HCT116 (cell line): ENCODE measurements around the gene CHCHD5. TPM values are rescaled to one million over a fixed set of nuclear protein-coding genes. Genes with fewer than 3 reads are reported as not detected.

Experiments
- ATAC-seq: fragments of 200-7000 bp; cut with Tn5 transposase; 2 replicates; pipeline ENCODE4 v1.9.1; 2020; ENCODE audit warnings: mild to moderate bottlenecking, moderate library complexity
- BruUV-seq: library from RNA; stranded (reverse); fragments of 400-500 nt; replicated peaks from 2 replicates; lab custom pipeline; 2021; lab: Mats Ljungman, UMichigan
- CTCF ChIA-PET: fragments of 300-600 bp; sonication (Branson Sonifier 250); formaldehyde crosslinking; loops from one replicate; lab custom pipeline; 2021; ENCODE audit warnings: antibody characterized with exemption; lab: Charles Lee
- POLR2A ChIA-PET: fragments of 300-600, 350-600 bp; sonication (Branson Sonifier 250); formaldehyde crosslinking; loops from one replicate; lab custom pipeline; 2021; ENCODE audit warnings: antibody characterized with exemption; lab: Charles Lee
- RAD21 ChIA-PET, 2 experiments: fragments of 300-600 bp; sonication (Branson Sonifier 250); formaldehyde crosslinking; loops; one replicate each; lab custom pipeline; 2023; ENCODE audit warnings: low total read pairs in 2 of 2; ENCODE audit not compliant: uncharacterized antibody in 2 of 2, unreplicated experiment in 2 of 2, low non-redundant PET in 1 of 2; lab: Charles Lee
- DNase-seq: peaks from one replicate; pipeline ENCODE4 v3.0.0-alpha.2; 2010; ENCODE audit warnings: low read depth, low spot score
- H2AFZ ChIP-seq: fragments of 200-600 bp; shearing (Covaris generic), sonication (generic); 2 replicates; pipeline ENCODE4 v1.6.1; 2017; ENCODE audit warnings: low read depth, mixed run types, mixed read lengths, antibody characterized with exemption, low read length; ENCODE audit not compliant: poor library complexity, severe bottlenecking
- H3K27ac ChIP-seq: 2 replicates; pipeline ENCODE4 v1.5.1; 2012; ENCODE audit warnings: low read depth, low read length
- H3K27me3 ChIP-seq: fragments of 200-600 bp; sonication (generic); 2 replicates; pipeline ENCODE4 v1.6.1; 2016; ENCODE audit warnings: mixed run types, low read length, mixed read lengths; ENCODE audit not compliant: insufficient read depth
- H3K36me3 ChIP-seq, 2 experiments: fragments of 200-500 bp in 1 of 2; fragments of 200-600 bp in 1 of 2; sonication (Bioruptor generic) in 1 of 2; sonication (generic) in 1 of 2; 2 replicates each; pipeline versions ENCODE4 v1.5.1 to v1.6.1; 2014 to 2016; ENCODE audit warnings: low read length in 2 of 2, inconsistent platforms in 1 of 2, mixed read lengths in 1 of 2, mixed run types in 1 of 2; ENCODE audit not compliant: insufficient read depth in 2 of 2, control insufficient read depth in 1 of 2
- H3K4me1 ChIP-seq, 2 experiments: fragments of 200-600 bp in 1 of 2; sonication (generic) in 1 of 2; 2 replicates each; pipeline versions ENCODE4 v1.5.1 to v1.6.1; 2012 to 2017; ENCODE audit warnings: low read length in 2 of 2, inconsistent platforms in 1 of 2, mild to moderate bottlenecking in 1 of 2, mixed read lengths in 1 of 2, mixed run types in 1 of 2, moderate library complexity in 1 of 2; ENCODE audit not compliant: insufficient read depth in 2 of 2, control insufficient read depth in 1 of 2
- H3K4me2 ChIP-seq: fragments of 200-600 bp; sonication (generic); 2 replicates; pipeline ENCODE4 v1.6.1; 2017; ENCODE audit warnings: mixed run types, low read length, mixed read lengths
- H3K4me3 ChIP-seq, 2 experiments: fragments of 200-600 bp in 1 of 2; sonication (generic) in 1 of 2; replicated peaks in 1 of 2; 2 replicates each; pipeline ENCODE4 v1.5.1; 2011 to 2016; ENCODE audit warnings: low read length in 2 of 2, control low read depth in 1 of 2, low read depth in 1 of 2, mild to moderate bottlenecking in 1 of 2, mixed read lengths in 1 of 2, mixed run types in 1 of 2
- H3K79me2 ChIP-seq: fragments of 200-600 bp; sonication (generic); 2 replicates; pipeline ENCODE4 v1.6.1; 2017; ENCODE audit warnings: mild to moderate bottlenecking, mixed run types, low read length, moderate library complexity, mixed read lengths; ENCODE audit not compliant: insufficient read depth
- H3K9ac ChIP-seq: fragments of 200-600 bp; sonication (generic); 2 replicates; pipeline ENCODE4 v1.6.1; 2016; ENCODE audit warnings: low read length, mixed read lengths
- H3K9me2 ChIP-seq: fragments of 200-600 bp; sonication (generic), shearing (Covaris generic); 2 replicates; pipeline ENCODE4 v1.6.1; 2017; ENCODE audit warnings: mixed run types, mild to moderate bottlenecking, moderate library complexity; ENCODE audit not compliant: insufficient read depth
- H3K9me3 ChIP-seq, 2 experiments: fragments of 200-500 bp in 1 of 2; fragments of 200-600 bp in 1 of 2; sonication (Bioruptor generic) in 1 of 2; sonication (generic) in 1 of 2; 2 replicates each; pipeline ENCODE4 v1.6.1; 2014 to 2017; ENCODE audit warnings: low read length in 2 of 2, mixed read lengths in 2 of 2, inconsistent platforms in 1 of 2, low read depth in 1 of 2, mild to moderate bottlenecking in 1 of 2, mixed run types in 1 of 2, moderate library complexity in 1 of 2; ENCODE audit not compliant: control insufficient read depth in 1 of 2, insufficient read depth in 1 of 2
- H4K20me1 ChIP-seq: fragments of 200-600 bp; sonication (generic), shearing (Covaris generic); 2 replicates; pipeline ENCODE4 v1.6.1; 2017; ENCODE audit warnings: mixed run types, mild to moderate bottlenecking, moderate library complexity; ENCODE audit not compliant: insufficient read depth
- CEBPB ChIP-seq: IDR thresholded peaks from 2 replicates; pipeline ENCODE4 v1.6.1; 2012; ENCODE audit warnings: low read depth
- CTCF ChIP-seq, 3 experiments: fragments of 200-600 bp in 1 of 3; sonication (generic) in 1 of 3; IDR thresholded peaks in 2 of 3; conservative IDR thresholded peaks in 1 of 3; 2 replicates each; pipeline ENCODE4 v1.5.1; 2012 to 2017; ENCODE audit warnings: low read depth in 2 of 3, low read length in 2 of 3, antibody characterized with exemption in 1 of 3, borderline replicate concordance in 1 of 3, control low read depth in 1 of 3, mild to moderate bottlenecking in 1 of 3, mixed read lengths in 1 of 3, mixed run types in 1 of 3, moderate library complexity in 1 of 3; ENCODE audit not compliant: insufficient read depth in 1 of 3
- EGR1 ChIP-seq: IDR thresholded peaks from 2 replicates; pipeline ENCODE4 v1.6.1; 2012; ENCODE audit warnings: low read depth
- ELF1 ChIP-seq: IDR thresholded peaks from 2 replicates; pipeline ENCODE4 v1.6.1; 2012; ENCODE audit warnings: low read depth, borderline replicate concordance
- EZH2 ChIP-seq: fragments of 200-600 bp; sonication (generic); IDR thresholded peaks from 2 replicates; pipeline ENCODE4 v1.6.1; 2017; ENCODE audit warnings: antibody characterized with exemption, mixed run types
- JUND ChIP-seq: IDR thresholded peaks from 2 replicates; pipeline ENCODE4 v1.6.1; 2012
- POLR2A ChIP-seq: IDR thresholded peaks from 2 replicates; pipeline ENCODE4 v1.7.0; 2011; ENCODE audit warnings: borderline replicate concordance; ENCODE audit not compliant: insufficient read depth, insufficient read length; ENCODE audit errors: extremely low read depth
- POLR2AphosphoS5 ChIP-seq: IDR thresholded peaks from 2 replicates; pipeline ENCODE4 v1.6.1; 2011; ENCODE audit warnings: mild to moderate bottlenecking, low read depth, low read length, moderate library complexity
- RAD21 ChIP-seq: IDR thresholded peaks from 2 replicates; pipeline ENCODE4 v1.6.1; 2012; ENCODE audit warnings: low read depth, mild to moderate bottlenecking
- REST ChIP-seq: IDR thresholded peaks from 2 replicates; pipeline ENCODE4 v1.6.1; 2012; ENCODE audit warnings: low read depth
- SIN3A ChIP-seq: IDR thresholded peaks from 2 replicates; pipeline ENCODE4 v1.6.1; 2012; ENCODE audit warnings: low read depth
- TCF7L2 ChIP-seq: IDR thresholded peaks from 2 replicates; pipeline ENCODE4 v1.7.0; 2011; ENCODE audit warnings: borderline replicate concordance, inconsistent platforms; ENCODE audit not compliant: insufficient read depth, insufficient read length; ENCODE audit errors: extremely low read depth
- YY1 ChIP-seq: IDR thresholded peaks from 2 replicates; pipeline ENCODE4 v1.6.1; 2011; ENCODE audit warnings: low read length, low read depth, moderate library complexity, mild to moderate bottlenecking; ENCODE audit not compliant: insufficient replicate concordance; ENCODE audit errors: extremely low read depth
- ZBTB33 ChIP-seq: IDR thresholded peaks from 2 replicates; pipeline ENCODE4 v1.6.1; 2011; ENCODE audit warnings: mild to moderate bottlenecking, low read length, moderate library complexity; ENCODE audit not compliant: insufficient replicate concordance; ENCODE audit errors: extremely low read depth
- ZFX ChIP-seq: fragments of 450-650 bp; IDR thresholded peaks from 2 replicates; pipeline ENCODE4 v1.6.1; 2017
- intact Hi-C: fragments of 100-400 bp; cut with micrococcal nuclease; formaldehyde crosslinking; loops from 2 replicates; pipeline ENCODE4 v1.10.0; 2022
- total RNA-seq: library from RNA; stranded (reverse); gene quantifications from one replicate; pipeline ENCODE4 v1.2.1, GENCODE V29; 2021; ENCODE audit not compliant: unreplicated experiment
- TF ChIP-seq, protein P1 (sequence below): IDR thresholded peaks from 2 replicates; pipeline ENCODE4 v1.6.1; 2012

The CHCHD5 gene
- total RNA-seq, 1 experiment from 2014 or later = 49.8 TPM

DNA sequence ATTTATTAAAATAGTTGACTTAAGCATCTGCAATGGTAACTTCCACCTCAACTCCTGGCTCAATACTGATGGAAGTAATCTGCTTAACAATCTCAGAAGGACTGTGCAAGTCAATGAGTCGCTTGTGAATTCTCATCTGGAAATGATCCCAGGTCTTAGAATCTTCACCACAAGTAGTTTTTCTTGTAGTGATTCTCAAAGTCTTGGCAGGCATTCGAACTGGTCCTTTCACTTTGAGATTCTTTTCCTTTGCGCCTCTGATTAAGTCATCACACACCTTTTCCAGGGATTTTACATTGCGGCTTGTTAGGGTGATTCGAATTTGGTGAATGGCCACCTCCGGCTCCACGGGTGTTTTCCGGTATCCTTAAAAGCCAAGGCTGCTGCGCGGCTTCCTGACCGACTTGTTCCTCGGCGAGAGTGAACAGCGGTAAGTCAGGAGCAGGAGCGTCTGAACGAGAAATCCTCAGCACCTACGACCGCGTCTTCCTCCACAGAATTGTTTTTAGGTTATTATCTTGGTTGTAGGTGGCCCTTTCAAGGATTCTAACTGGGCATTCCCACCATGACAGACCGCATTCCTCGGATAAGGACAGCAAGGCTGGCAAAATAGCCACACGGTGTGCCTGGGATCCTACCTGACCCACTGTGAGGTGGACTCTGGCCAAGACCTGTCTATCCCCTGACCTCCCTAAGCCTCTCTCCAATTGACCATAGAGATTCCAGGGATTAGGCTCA lies 37.5 kb downstream of the CHCHD5 start:
- no TSS peak for BruUV-seq
- ATAC-seq (no peak), DNase-seq (no peak)
- H4K20me1 ChIP-seq = no peaks in the 10 kb centered on the region
- peaks cover 22 to 56% of the 10 kb centered on the region in 2 experiments for H3K4me1 ChIP-seq
- no peak overlapping the region for H3K4me3 ChIP-seq
- CTCF ChIA-PET = no interaction called here
- no peaks in the 10 kb centered on the region for H3K9me3 ChIP-seq
- intact Hi-C loops = no loop called here
- H3K9ac ChIP-seq = no peak overlapping the region
- no peak overlapping the region for H3K27ac ChIP-seq
- RAD21 ChIA-PET = no interaction called here
- H3K27me3 ChIP-seq = no peaks in the 10 kb centered on the region
- peak overlapping the region; percentile 41 for H3K4me2 ChIP-seq
- H3K9me2 ChIP-seq = no peaks in the 10 kb centered on the region
- no peak for TF ChIP-seq POLR2A
- TF ChIP-seq POLR2AphosphoS5 = no peak
- TF ChIP-seq ZFX = no peak
- no peak for TF ChIP-seq SIN3A
- TF ChIP-seq JUND = no peak
- TF ChIP-seq RAD21 = no peak
- TF ChIP-seq, protein P1, sequence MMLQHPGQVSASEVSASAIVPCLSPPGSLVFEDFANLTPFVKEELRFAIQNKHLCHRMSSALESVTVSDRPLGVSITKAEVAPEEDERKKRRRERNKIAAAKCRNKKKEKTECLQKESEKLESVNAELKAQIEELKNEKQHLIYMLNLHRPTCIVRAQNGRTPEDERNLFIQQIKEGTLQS = no peak
- TF ChIP-seq YY1 = no peak
- no peak for TF ChIP-seq CEBPB
- TF ChIP-seq EGR1 = no peak
- no peak for TF ChIP-seq EZH2
- TF ChIP-seq REST = no peak
- TF ChIP-seq ELF1 = no peak
- no peak for TF ChIP-seq CTCF (IDR thresholded peaks at IDR 0.05 in 2 of 3, conservative IDR thresholded peaks at IDR 0.05 in 1 of 3; ENCODE audit: borderline replicate concordance in 1 of 3, insufficient read depth in 1 of 3, low read depth in 2 of 3, low read length in 2 of 3)
- no peak for TF ChIP-seq TCF7L2
- TF ChIP-seq ZBTB33 = no peak
- H3K36me3 ChIP-seq = no peaks in the 10 kb centered on the region
- H3K79me2 ChIP-seq = no peaks in the 10 kb centered on the region
- peak overlapping the region; percentile 85 for H2AFZ ChIP-seq
- POLR2A ChIA-PET = no interaction called here
